ENCODE results near the gene GCC1. TPM values are rescaled to one million over a fixed set of nuclear protein-coding genes. Genes with fewer than 3 reads are reported as not detected.

Gene GCC1
- polyA plus RNA-seq, 1 experiment, result 11.6 TPM

- Histone ChIP-seq H3K9me3 (ENCODE audit: control insufficient read depth, insufficient read depth, low read length) (peaks cover 4% of the 10 kb centered on the region; the same call in 1 of the 2 replicates), H3K27me3 (ENCODE audit: control insufficient read depth, insufficient read depth, low read length) (peaks cover 4% of the 10 kb centered on the region), H3K27ac (ENCODE audit: low read depth, low read length) (no peak overlapping the region), H3K4me3 (ENCODE audit: low read depth, low read length) (no peak overlapping the region)
- no peak for TF ChIP-seq CTCF (IDR thresholded peaks at IDR 0.05; ENCODE audit: low read depth, low read length)
- POLR2A ChIA-PET, result no interaction called here
- CTCF ChIA-PET, result interaction anchor here (1.0 kb wide), 1 partner anchor 619 kb away, joined by 3 read pairs; no protein-coding TSS in a partner anchor
- no peak for DNase-seq (ENCODE audit: low read depth, low spot score)
Measured at GRCh38 chr7:127591189-127591588, 5.8 kb upstream of the GCC1 start.

GRCh38 chr7:127589896-127590295 is 4.5 kb upstream of the GCC1 start:
- H3K27ac ChIP-seq (ENCODE audit: low read depth, low read length), result no peak overlapping the region
- no peak for DNase-seq (ENCODE audit: low read depth, low spot score)
- H3K4me3 ChIP-seq (ENCODE audit: low read depth, low read length), result no peak overlapping the region
- ChIA-PET CTCF (interaction anchor here (2.9 kb wide), 1 partner anchor 619 kb away, joined by 17 read pairs; no protein-coding TSS in a partner anchor), POLR2A (no interaction called here)
- no peaks in the 10 kb centered on the region for H3K27me3 ChIP-seq (ENCODE audit: control insufficient read depth, insufficient read depth, low read length)
- no peak for TF ChIP-seq CTCF (IDR thresholded peaks at IDR 0.05; ENCODE audit: low read depth, low read length)
- peaks cover 4% of the 10 kb centered on the region; the same call in 1 of the 2 replicates for H3K9me3 ChIP-seq (ENCODE audit: control insufficient read depth, insufficient read depth, low read length)

GRCh38 chr7:127588697-127589482 is 3.5 kb upstream of the GCC1 start:
- Histone ChIP-seq H3K27me3 (ENCODE audit: control insufficient read depth, insufficient read depth, low read length) (no peaks in the 10 kb centered on the region), H3K9me3 (ENCODE audit: control insufficient read depth, insufficient read depth, low read length) (peaks cover 4% of the 10 kb centered on the region; the same call in 1 of the 2 replicates), H3K4me3 (ENCODE audit: low read depth, low read length) (peak overlapping the region; percentile 92), H3K27ac (ENCODE audit: low read depth, low read length) (peak overlapping the region; percentile 21)
- TF ChIP-seq CTCF (IDR thresholded peaks at IDR 0.05; ENCODE audit: low read depth, low read length), result peak; percentile 75
- POLR2A ChIA-PET, result interaction anchor here (1.1 to 2.0 kb wide), 2 partner anchors 62 to 118 kb away, joined by 4 to 7 read pairs; no protein-coding TSS in a partner anchor
- CTCF ChIA-PET, result interaction anchor here (0.6 to 2.9 kb wide), 9 partner anchors 38 to 620 kb away, joined by 3 to 17 read pairs (median 3); no protein-coding TSS in a partner anchor
- DNase-seq (ENCODE audit: low read depth, low spot score), result peak; percentile 20

GRCh38 chr7:127588019-127588696 is 2.8 kb upstream of the GCC1 start, which contains the start of gene ARF5:
ARF5 (plus strand) TSS chr7:127588411; CDS start chr7:127588499, 88 bp downstream.
- peak within 1 kb of the TSS; percentile 92 for H3K4me3 ChIP-seq (ENCODE audit: low read depth, low read length)
- DNase-seq (ENCODE audit: low read depth, low spot score), result peak; percentile 33
- ChIA-PET CTCF (interaction anchor here (0.6 to 2.9 kb wide), 8 partner anchors 39 to 620 kb away, joined by 3 to 17 read pairs (median 3); no protein-coding TSS in a partner anchor), POLR2A (interaction anchor here (1.1 to 2.0 kb wide), 2 partner anchors 63 to 119 kb away, joined by 4 to 7 read pairs; no protein-coding TSS in a partner anchor)
- TF ChIP-seq CTCF (IDR thresholded peaks at IDR 0.05; ENCODE audit: low read depth, low read length), result no peak
- H3K27me3 ChIP-seq (ENCODE audit: control insufficient read depth, insufficient read depth, low read length), result no peaks in the 10 kb centered on the region
- peak within 1 kb of the TSS; percentile 61 for H3K27ac ChIP-seq (ENCODE audit: low read depth, low read length)
- peaks cover 4% of the 10 kb centered on the region; the same call in 1 of the 2 replicates for H3K9me3 ChIP-seq (ENCODE audit: control insufficient read depth, insufficient read depth, low read length)
